HCT116 (cell line): ENCODE measurements around the gene DDB1. TPM values are rescaled to one million over a fixed set of nuclear protein-coding genes. Genes with fewer than 3 reads are reported as not detected.

ENCODE experiments used
- ATAC-seq: fragments of 200-7000 bp; cut with Tn5 transposase; 2 replicates; pipeline ENCODE4 v1.9.1; 2020; ENCODE audit warnings: mild to moderate bottlenecking, moderate library complexity
- BruUV-seq: library from RNA; stranded (reverse); fragments of 400-500 nt; replicated peaks from 2 replicates; lab custom pipeline; 2021; lab: Mats Ljungman, UMichigan
- CTCF ChIA-PET: fragments of 300-600 bp; sonication (Branson Sonifier 250); formaldehyde crosslinking; loops from one replicate; lab custom pipeline; 2021; ENCODE audit warnings: antibody characterized with exemption; lab: Charles Lee
- POLR2A ChIA-PET: fragments of 300-600, 350-600 bp; sonication (Branson Sonifier 250); formaldehyde crosslinking; loops from one replicate; lab custom pipeline; 2021; ENCODE audit warnings: antibody characterized with exemption; lab: Charles Lee
- RAD21 ChIA-PET, 2 experiments: fragments of 300-600 bp; sonication (Branson Sonifier 250); formaldehyde crosslinking; loops; one replicate each; lab custom pipeline; 2023; ENCODE audit warnings: low total read pairs in 2 of 2; ENCODE audit not compliant: uncharacterized antibody in 2 of 2, unreplicated experiment in 2 of 2, low non-redundant PET in 1 of 2; lab: Charles Lee
- DNase-seq: peaks from one replicate; pipeline ENCODE4 v3.0.0-alpha.2; 2010; ENCODE audit warnings: low read depth, low spot score
- H2AFZ ChIP-seq: fragments of 200-600 bp; shearing (Covaris generic), sonication (generic); 2 replicates; pipeline ENCODE4 v1.6.1; 2017; ENCODE audit warnings: low read depth, mixed run types, mixed read lengths, antibody characterized with exemption, low read length; ENCODE audit not compliant: poor library complexity, severe bottlenecking
- H3K27ac ChIP-seq: 2 replicates; pipeline ENCODE4 v1.5.1; 2012; ENCODE audit warnings: low read depth, low read length
- H3K27me3 ChIP-seq: fragments of 200-600 bp; sonication (generic); 2 replicates; pipeline ENCODE4 v1.6.1; 2016; ENCODE audit warnings: mixed run types, low read length, mixed read lengths; ENCODE audit not compliant: insufficient read depth
- H3K36me3 ChIP-seq, 2 experiments: fragments of 200-500 bp in 1 of 2; fragments of 200-600 bp in 1 of 2; sonication (Bioruptor generic) in 1 of 2; sonication (generic) in 1 of 2; 2 replicates each; pipeline versions ENCODE4 v1.5.1 to v1.6.1; 2014 to 2016; ENCODE audit warnings: low read length in 2 of 2, inconsistent platforms in 1 of 2, mixed read lengths in 1 of 2, mixed run types in 1 of 2; ENCODE audit not compliant: insufficient read depth in 2 of 2, control insufficient read depth in 1 of 2
- H3K4me1 ChIP-seq, 2 experiments: fragments of 200-600 bp in 1 of 2; sonication (generic) in 1 of 2; 2 replicates each; pipeline versions ENCODE4 v1.5.1 to v1.6.1; 2012 to 2017; ENCODE audit warnings: low read length in 2 of 2, inconsistent platforms in 1 of 2, mild to moderate bottlenecking in 1 of 2, mixed read lengths in 1 of 2, mixed run types in 1 of 2, moderate library complexity in 1 of 2; ENCODE audit not compliant: insufficient read depth in 2 of 2, control insufficient read depth in 1 of 2
- H3K4me2 ChIP-seq: fragments of 200-600 bp; sonication (generic); 2 replicates; pipeline ENCODE4 v1.6.1; 2017; ENCODE audit warnings: mixed run types, low read length, mixed read lengths
- H3K4me3 ChIP-seq, 2 experiments: fragments of 200-600 bp in 1 of 2; sonication (generic) in 1 of 2; replicated peaks in 1 of 2; 2 replicates each; pipeline ENCODE4 v1.5.1; 2011 to 2016; ENCODE audit warnings: low read length in 2 of 2, control low read depth in 1 of 2, low read depth in 1 of 2, mild to moderate bottlenecking in 1 of 2, mixed read lengths in 1 of 2, mixed run types in 1 of 2
- H3K79me2 ChIP-seq: fragments of 200-600 bp; sonication (generic); 2 replicates; pipeline ENCODE4 v1.6.1; 2017; ENCODE audit warnings: mild to moderate bottlenecking, mixed run types, low read length, moderate library complexity, mixed read lengths; ENCODE audit not compliant: insufficient read depth
- H3K9ac ChIP-seq: fragments of 200-600 bp; sonication (generic); 2 replicates; pipeline ENCODE4 v1.6.1; 2016; ENCODE audit warnings: low read length, mixed read lengths
- H3K9me2 ChIP-seq: fragments of 200-600 bp; sonication (generic), shearing (Covaris generic); 2 replicates; pipeline ENCODE4 v1.6.1; 2017; ENCODE audit warnings: mixed run types, mild to moderate bottlenecking, moderate library complexity; ENCODE audit not compliant: insufficient read depth
- H3K9me3 ChIP-seq, 2 experiments: fragments of 200-500 bp in 1 of 2; fragments of 200-600 bp in 1 of 2; sonication (Bioruptor generic) in 1 of 2; sonication (generic) in 1 of 2; 2 replicates each; pipeline ENCODE4 v1.6.1; 2014 to 2017; ENCODE audit warnings: low read length in 2 of 2, mixed read lengths in 2 of 2, inconsistent platforms in 1 of 2, low read depth in 1 of 2, mild to moderate bottlenecking in 1 of 2, mixed run types in 1 of 2, moderate library complexity in 1 of 2; ENCODE audit not compliant: control insufficient read depth in 1 of 2, insufficient read depth in 1 of 2
- H4K20me1 ChIP-seq: fragments of 200-600 bp; sonication (generic), shearing (Covaris generic); 2 replicates; pipeline ENCODE4 v1.6.1; 2017; ENCODE audit warnings: mixed run types, mild to moderate bottlenecking, moderate library complexity; ENCODE audit not compliant: insufficient read depth
- CBX3 ChIP-seq: IDR thresholded peaks from 2 replicates; pipeline ENCODE4 v1.6.1; 2012; ENCODE audit warnings: low read depth
- CEBPB ChIP-seq: IDR thresholded peaks from 2 replicates; pipeline ENCODE4 v1.6.1; 2012; ENCODE audit warnings: low read depth
- EZH2 ChIP-seq: fragments of 200-600 bp; sonication (generic); IDR thresholded peaks from 2 replicates; pipeline ENCODE4 v1.6.1; 2017; ENCODE audit warnings: antibody characterized with exemption, mixed run types
- EZH2phosphoT487 ChIP-seq: fragments of 200-600 bp; IDR thresholded peaks from 2 replicates; pipeline ENCODE4 v1.6.1; 2018; ENCODE audit warnings: antibody characterized with exemption, borderline replicate concordance
- POLR2AphosphoS5 ChIP-seq: IDR thresholded peaks from 2 replicates; pipeline ENCODE4 v1.6.1; 2011; ENCODE audit warnings: mild to moderate bottlenecking, low read depth, low read length, moderate library complexity
- SP1 ChIP-seq: IDR thresholded peaks from 2 replicates; pipeline ENCODE4 v1.6.1; 2012; ENCODE audit warnings: low read depth
- TCF7L2 ChIP-seq: IDR thresholded peaks from 2 replicates; pipeline ENCODE4 v1.7.0; 2011; ENCODE audit warnings: borderline replicate concordance, inconsistent platforms; ENCODE audit not compliant: insufficient read depth, insufficient read length; ENCODE audit errors: extremely low read depth
- ZFX ChIP-seq: fragments of 450-650 bp; IDR thresholded peaks from 2 replicates; pipeline ENCODE4 v1.6.1; 2017
- ZNF274 ChIP-seq: fragments of 200-500 bp; sonication (Bioruptor generic); IDR thresholded peaks from 2 replicates; pipeline ENCODE4 v1.6.1; 2014; ENCODE audit warnings: mild to moderate bottlenecking, low read depth, low read length, inconsistent platforms
- intact Hi-C: fragments of 100-400 bp; cut with micrococcal nuclease; formaldehyde crosslinking; loops from 2 replicates; pipeline ENCODE4 v1.10.0; 2022
- total RNA-seq: library from RNA; stranded (reverse); gene quantifications from one replicate; pipeline ENCODE4 v1.2.1, GENCODE V29; 2021; ENCODE audit not compliant: unreplicated experiment
- TF ChIP-seq, protein P1 (sequence below): IDR thresholded peaks from 2 replicates; pipeline ENCODE4 v1.6.1; 2011; ENCODE audit warnings: mild to moderate bottlenecking, low read length, moderate library complexity; ENCODE audit not compliant: insufficient replicate concordance; ENCODE audit errors: extremely low read depth
- TF ChIP-seq, protein P2 (sequence below): IDR thresholded peaks from 2 replicates; pipeline ENCODE4 v1.6.1; 2012; ENCODE audit warnings: low read depth
- TF ChIP-seq, protein P3 (sequence below): IDR thresholded peaks from 2 replicates; pipeline ENCODE4 v1.6.1; 2012
- TF ChIP-seq, protein P4 (sequence below), 3 experiments: fragments of 200-600 bp in 1 of 3; sonication (generic) in 1 of 3; IDR thresholded peaks in 2 of 3; conservative IDR thresholded peaks in 1 of 3; 2 replicates each; pipeline ENCODE4 v1.5.1; 2012 to 2017; ENCODE audit warnings: low read depth in 2 of 3, low read length in 2 of 3, antibody characterized with exemption in 1 of 3, borderline replicate concordance in 1 of 3, control low read depth in 1 of 3, mild to moderate bottlenecking in 1 of 3, mixed read lengths in 1 of 3, mixed run types in 1 of 3, moderate library complexity in 1 of 3; ENCODE audit not compliant: insufficient read depth in 1 of 3
- TF ChIP-seq, protein P5 (sequence below): IDR thresholded peaks from 2 replicates; pipeline ENCODE4 v1.6.1; 2012

Gene DDB1
- total RNA-seq, 1 experiment from 2014 or later, result 269 TPM

DNA sequence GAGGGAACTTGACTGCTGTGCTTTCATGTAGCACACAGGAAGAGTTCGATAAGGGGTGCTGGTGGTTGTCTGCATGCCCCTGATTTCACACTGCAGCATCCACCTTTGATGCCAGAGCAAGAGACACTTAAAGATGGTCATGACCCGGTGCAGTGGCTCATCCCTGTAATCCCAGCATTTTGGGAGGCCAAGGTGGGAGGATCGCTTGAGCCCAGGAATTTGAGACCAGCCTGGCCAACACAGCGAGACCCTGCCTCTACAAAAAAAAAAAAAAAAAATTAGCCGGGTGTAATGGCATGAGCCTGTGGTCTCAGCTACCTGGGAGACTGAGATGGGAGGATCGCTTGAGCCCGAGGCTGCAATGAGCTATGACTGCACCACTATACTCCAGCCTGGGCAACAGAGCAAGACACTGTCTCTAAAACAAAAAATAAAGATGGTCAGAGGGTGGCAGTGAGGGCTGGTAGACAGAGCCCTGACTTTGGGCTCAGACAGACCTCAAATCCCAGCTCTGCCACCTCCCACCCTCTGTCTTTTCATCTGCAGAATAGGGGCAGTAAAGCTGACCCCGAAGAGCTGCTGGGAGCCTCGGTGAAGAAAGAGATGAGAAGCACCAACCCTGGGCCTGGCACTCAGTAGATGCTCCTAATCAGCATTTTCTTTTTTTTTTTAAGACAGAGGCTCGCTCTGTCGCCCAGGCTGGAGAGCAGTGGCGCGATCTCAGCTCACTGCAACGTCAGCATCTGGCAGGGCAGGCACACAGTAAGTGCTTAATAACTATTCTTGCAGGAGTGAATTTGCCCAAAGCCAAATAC, 55.5 kb downstream of the DDB1 start:
- ATAC-seq (no peak), DNase-seq (no peak)
- BruUV-seq, result no TSS peak
- TF ChIP-seq ZNF274, result no peak
- TF ChIP-seq ZFX, result no peak
- TF ChIP-seq CEBPB, result no peak
- TF ChIP-seq, protein P1, sequence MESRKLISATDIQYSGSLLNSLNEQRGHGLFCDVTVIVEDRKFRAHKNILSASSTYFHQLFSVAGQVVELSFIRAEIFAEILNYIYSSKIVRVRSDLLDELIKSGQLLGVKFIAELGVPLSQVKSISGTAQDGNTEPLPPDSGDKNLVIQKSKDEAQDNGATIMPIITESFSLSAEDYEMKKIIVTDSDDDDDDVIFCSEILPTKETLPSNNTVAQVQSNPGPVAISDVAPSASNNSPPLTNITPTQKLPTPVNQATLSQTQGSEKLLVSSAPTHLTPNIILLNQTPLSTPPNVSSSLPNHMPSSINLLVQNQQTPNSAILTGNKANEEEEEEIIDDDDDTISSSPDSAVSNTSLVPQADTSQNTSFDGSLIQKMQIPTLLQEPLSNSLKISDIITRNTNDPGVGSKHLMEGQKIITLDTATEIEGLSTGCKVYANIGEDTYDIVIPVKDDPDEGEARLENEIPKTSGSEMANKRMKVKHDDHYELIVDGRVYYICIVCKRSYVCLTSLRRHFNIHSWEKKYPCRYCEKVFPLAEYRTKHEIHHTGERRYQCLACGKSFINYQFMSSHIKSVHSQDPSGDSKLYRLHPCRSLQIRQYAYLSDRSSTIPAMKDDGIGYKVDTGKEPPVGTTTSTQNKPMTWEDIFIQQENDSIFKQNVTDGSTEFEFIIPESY, result no peak
- TF ChIP-seq, protein P2, sequence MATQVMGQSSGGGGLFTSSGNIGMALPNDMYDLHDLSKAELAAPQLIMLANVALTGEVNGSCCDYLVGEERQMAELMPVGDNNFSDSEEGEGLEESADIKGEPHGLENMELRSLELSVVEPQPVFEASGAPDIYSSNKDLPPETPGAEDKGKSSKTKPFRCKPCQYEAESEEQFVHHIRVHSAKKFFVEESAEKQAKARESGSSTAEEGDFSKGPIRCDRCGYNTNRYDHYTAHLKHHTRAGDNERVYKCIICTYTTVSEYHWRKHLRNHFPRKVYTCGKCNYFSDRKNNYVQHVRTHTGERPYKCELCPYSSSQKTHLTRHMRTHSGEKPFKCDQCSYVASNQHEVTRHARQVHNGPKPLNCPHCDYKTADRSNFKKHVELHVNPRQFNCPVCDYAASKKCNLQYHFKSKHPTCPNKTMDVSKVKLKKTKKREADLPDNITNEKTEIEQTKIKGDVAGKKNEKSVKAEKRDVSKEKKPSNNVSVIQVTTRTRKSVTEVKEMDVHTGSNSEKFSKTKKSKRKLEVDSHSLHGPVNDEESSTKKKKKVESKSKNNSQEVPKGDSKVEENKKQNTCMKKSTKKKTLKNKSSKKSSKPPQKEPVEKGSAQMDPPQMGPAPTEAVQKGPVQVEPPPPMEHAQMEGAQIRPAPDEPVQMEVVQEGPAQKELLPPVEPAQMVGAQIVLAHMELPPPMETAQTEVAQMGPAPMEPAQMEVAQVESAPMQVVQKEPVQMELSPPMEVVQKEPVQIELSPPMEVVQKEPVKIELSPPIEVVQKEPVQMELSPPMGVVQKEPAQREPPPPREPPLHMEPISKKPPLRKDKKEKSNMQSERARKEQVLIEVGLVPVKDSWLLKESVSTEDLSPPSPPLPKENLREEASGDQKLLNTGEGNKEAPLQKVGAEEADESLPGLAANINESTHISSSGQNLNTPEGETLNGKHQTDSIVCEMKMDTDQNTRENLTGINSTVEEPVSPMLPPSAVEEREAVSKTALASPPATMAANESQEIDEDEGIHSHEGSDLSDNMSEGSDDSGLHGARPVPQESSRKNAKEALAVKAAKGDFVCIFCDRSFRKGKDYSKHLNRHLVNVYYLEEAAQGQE, result no peak
- TF ChIP-seq CBX3, result no peak
- TF ChIP-seq, protein P3, sequence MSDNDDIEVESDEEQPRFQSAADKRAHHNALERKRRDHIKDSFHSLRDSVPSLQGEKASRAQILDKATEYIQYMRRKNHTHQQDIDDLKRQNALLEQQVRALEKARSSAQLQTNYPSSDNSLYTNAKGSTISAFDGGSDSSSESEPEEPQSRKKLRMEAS, result no peak
- no peak for TF ChIP-seq EZH2phosphoT487
- no peak for TF ChIP-seq SP1
- TF ChIP-seq, protein P4, sequence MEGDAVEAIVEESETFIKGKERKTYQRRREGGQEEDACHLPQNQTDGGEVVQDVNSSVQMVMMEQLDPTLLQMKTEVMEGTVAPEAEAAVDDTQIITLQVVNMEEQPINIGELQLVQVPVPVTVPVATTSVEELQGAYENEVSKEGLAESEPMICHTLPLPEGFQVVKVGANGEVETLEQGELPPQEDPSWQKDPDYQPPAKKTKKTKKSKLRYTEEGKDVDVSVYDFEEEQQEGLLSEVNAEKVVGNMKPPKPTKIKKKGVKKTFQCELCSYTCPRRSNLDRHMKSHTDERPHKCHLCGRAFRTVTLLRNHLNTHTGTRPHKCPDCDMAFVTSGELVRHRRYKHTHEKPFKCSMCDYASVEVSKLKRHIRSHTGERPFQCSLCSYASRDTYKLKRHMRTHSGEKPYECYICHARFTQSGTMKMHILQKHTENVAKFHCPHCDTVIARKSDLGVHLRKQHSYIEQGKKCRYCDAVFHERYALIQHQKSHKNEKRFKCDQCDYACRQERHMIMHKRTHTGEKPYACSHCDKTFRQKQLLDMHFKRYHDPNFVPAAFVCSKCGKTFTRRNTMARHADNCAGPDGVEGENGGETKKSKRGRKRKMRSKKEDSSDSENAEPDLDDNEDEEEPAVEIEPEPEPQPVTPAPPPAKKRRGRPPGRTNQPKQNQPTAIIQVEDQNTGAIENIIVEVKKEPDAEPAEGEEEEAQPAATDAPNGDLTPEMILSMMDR (IDR thresholded peaks at IDR 0.05 in 2 of 3, conservative IDR thresholded peaks at IDR 0.05 in 1 of 3; ENCODE audit: borderline replicate concordance in 1 of 3, insufficient read depth in 1 of 3, low read depth in 2 of 3, low read length in 2 of 3), result no peak
- TF ChIP-seq EZH2, result no peak
- no peak for TF ChIP-seq TCF7L2
- TF ChIP-seq POLR2AphosphoS5, result no peak
- TF ChIP-seq, protein P5, sequence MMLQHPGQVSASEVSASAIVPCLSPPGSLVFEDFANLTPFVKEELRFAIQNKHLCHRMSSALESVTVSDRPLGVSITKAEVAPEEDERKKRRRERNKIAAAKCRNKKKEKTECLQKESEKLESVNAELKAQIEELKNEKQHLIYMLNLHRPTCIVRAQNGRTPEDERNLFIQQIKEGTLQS, result no peak
- ChIA-PET RAD21 (no interaction called here), POLR2A (no interaction called here), CTCF (no interaction called here)
- no peaks in the 10 kb centered on the region for H3K36me3 ChIP-seq
- no peak overlapping the region for H3K4me2 ChIP-seq
- H3K9me3 ChIP-seq, result no peaks in the 10 kb centered on the region
- no peak overlapping the region for H3K9ac ChIP-seq
- no peak overlapping the region for H3K4me3 ChIP-seq
- H3K79me2 ChIP-seq, result no peaks in the 10 kb centered on the region
- H3K27me3 ChIP-seq, result no peaks in the 10 kb centered on the region
- no peak overlapping the region for H3K27ac ChIP-seq
- intact Hi-C loops, result no loop called here
- H3K9me2 ChIP-seq, result no peaks in the 10 kb centered on the region
- peaks cover 0 to 7% of the 10 kb centered on the region in 2 experiments; a peak in 2 of 4 replicates for H3K4me1 ChIP-seq
- H4K20me1 ChIP-seq, result no peaks in the 10 kb centered on the region
- H2AFZ ChIP-seq, result no peak overlapping the region
